EL (cell line): ENCODE data around the gene SND1.

Experiments used
- DNase-seq: peaks from one replicate; pipeline ENCODE4 v3.0.0-alpha.2; 2016

SND1 gene

DNA sequence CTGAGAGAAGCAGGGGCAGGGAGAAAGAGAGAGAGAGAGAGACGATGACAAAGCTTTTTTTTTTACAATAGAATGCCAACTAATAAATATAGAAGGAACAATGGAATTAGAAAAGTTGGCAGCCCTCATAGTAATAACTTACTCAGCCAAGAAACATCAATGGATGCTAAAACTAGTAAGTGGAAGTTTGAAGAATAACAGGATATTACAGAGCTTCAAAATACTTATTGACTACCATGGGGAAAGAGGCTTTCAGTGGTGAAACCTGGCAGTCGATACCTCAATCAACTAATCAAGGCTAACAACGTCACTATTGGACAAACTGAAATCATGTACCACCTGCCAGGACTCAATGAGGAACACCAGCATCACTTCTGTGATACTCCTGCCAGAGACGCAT is 479.7 kb downstream of the SND1 start:
- no peak for DNase-seq

DNA sequence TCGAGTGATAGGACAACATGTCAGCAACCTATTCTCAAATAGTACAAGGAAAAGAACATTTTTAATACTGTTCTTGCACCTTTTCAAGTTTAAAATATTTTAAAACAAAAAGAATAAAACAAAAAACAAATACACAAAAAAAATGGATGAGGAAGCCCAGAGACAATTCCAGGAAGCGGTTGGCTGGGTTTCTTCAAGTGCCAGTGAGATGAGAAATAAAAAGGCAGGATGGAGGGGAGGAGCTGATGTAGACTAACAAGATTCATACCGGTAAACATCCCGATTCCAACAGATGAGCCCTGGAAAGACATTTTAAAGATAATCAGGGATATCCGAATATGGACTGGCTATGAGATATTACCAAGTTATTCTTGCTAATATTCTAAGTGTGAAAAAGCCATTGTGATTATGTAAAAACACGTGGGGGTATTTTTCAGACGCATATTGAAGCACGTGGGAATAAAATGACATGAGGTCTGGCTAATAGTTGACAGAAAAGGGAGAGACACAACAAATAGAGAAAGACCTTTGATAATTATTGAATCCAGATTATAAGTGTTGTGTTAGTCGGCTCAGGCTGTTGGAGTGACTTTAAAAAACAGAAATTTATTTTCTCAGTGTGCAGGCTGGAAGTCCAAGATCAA is 480.6 kb downstream of the SND1 start:
- no peak for DNase-seq

DNA sequence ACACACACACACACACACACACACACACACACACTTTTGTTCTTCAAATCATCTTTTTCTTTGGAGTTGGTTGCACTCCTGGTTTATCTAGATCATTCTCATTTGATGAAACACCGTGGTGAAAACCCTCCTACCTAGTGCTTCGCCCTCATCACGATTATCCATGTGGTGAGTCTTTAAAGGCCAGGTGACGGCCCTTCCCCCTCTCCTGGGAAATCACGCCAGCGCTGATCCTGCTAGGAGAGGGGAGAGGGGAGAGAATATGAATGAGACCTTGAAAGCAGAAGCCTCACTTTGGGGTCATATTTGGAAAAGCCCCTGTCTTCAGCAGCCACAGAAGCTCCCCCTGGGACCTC is 483.1 kb downstream of the SND1 start:
- no peak for DNase-seq

DNA sequence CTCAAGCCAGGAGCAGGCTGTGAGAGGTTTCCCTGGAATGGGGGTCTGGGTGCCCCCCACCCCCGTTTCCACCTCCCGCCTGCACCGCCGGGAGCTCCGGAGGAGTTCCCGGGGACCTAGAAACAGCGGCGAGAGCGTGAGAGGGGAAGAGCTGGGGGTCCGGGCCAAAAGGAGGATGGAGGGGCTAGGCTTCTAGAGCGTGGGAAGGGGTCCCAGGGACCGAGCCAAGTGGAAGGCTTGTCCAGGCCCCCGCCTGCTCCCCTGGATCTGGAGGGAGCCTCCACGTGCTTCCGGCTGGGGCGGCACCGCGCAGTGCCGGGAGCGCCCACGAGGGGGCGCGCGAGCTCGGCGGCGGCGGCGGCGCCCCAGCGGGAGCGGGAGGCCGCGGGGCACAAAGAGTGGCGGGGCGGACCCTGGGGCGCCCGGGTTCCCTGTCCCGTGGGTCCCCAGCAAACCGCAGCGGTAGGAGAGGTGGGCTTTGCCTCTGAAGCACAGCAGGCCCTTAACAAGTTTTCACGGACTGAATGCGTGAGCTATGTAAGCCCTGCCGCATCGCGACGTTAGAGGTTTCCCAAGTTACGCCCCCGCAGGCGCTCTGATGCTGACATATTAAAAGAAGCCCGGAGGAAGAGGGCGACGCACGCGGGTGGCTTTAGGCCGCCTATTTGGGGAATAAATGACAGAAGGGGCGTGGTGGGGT is 483.7 kb downstream of the SND1 start:
- DNase-seq, result peak; percentile 57

DNA sequence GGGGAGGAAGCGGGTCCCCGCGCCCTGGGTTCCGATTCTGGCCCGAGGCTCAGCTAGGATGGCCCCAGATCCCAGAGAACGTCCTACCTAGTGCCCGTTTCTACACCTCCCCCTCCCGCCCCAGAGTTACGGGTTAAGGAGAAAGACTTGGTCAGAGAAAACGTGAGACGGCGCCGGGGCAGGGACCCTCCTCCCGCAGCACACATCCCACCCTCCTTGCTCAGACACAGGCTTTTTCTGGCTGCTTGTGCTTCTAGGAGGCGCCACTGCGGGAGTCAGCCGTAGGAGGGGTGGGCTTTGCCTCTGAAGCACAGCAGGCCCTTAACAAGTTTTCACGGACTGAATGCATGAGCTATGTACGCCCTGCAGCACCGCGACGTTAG is 484.2 kb downstream of the SND1 start:
- no peak for DNase-seq

DNA sequence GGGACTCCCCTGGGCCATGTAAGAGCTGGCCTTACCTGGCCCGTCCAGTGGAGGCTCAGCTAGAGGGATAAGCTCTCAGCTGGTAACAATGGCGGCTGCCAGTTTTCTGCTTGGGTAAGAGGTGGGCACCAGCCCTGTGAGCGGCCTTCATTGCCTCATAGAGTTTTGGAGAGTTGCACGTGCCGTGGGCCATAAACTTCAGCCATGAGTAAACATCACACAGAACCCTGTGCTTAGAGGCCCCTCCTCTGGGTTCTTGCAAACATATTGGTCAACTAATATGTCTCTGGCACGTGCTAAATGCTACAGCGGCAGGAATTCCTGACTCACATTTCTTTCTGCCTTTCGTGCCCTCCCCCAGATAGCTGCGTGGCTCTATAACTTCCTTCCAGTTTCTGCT is 485.2 kb downstream of the SND1 start:
- peak; percentile 77 for DNase-seq

DNA sequence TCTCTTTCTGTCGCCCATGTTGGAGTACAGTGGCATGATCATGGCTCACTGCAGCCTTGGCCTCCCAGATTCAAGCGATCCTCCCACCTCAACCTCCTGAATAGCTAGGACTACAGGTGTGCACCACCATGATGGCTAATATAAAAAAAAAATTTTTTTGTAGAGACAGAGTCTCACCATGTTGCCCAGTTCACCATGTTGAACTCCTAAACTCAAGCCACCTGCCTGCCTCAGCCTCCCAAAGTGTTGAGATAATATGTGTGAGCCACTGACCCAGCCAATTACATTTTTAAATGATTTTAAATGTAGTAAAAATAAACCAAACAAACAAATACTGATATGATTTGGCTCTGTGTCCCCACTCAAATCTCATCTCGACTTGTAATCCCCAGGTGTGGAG is 487.4 kb downstream of the SND1 start:
- no peak for DNase-seq

DNA sequence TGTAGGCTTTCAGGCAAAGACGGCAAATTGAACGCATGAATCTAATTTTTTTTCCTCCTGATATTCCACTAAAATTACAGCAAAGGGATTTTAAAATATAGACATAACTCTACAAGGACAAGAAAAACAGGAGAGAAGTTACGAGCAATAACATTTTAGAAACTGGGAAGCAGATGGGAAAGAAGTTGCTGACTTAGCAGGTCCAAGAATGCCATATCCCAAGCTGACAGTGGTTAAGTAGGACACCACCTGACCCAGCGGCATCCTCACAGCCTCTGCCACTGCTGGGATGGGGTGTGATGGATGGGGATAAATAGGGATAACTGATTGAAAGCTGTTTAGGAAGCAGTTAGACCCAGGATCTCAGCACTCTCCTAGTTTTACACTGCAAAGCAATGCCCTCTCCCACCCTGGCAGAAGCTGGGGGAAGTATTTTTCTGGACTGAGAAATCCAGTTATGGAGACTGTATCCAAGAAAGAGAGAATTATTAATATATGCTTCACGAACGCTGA is 489.7 kb downstream of the SND1 start:
- DNase-seq, result no peak
